CD1c-positive myeloid dendritic cell (primary cell): ENCODE results near the gene RGL3.
"Not testable (repeated sequence)": the region's sequence is repeated elsewhere in the genome, so short reads cannot be mapped to it uniquely, and the experiment has no call there.

Experiments used
- DNase-seq: peaks from one replicate; pipeline ENCODE4 v3.0.0-alpha.2; 2016; ENCODE audit errors: extremely low spot score

RGL3 gene

GRCh38 chr19:11383706-11384048 lies 35.4 kb downstream of the RGL3 start:
- DNase-seq: no peak

- peak; percentile 55 for DNase-seq
These were observed 36.0 kb downstream of the RGL3 start for GRCh38 chr19:11382898-11383705.

- peak; percentile 97 for DNase-seq
These were observed 38.2 kb downstream of the RGL3 start for GRCh38 chr19:11380653-11381537.

DNA sequence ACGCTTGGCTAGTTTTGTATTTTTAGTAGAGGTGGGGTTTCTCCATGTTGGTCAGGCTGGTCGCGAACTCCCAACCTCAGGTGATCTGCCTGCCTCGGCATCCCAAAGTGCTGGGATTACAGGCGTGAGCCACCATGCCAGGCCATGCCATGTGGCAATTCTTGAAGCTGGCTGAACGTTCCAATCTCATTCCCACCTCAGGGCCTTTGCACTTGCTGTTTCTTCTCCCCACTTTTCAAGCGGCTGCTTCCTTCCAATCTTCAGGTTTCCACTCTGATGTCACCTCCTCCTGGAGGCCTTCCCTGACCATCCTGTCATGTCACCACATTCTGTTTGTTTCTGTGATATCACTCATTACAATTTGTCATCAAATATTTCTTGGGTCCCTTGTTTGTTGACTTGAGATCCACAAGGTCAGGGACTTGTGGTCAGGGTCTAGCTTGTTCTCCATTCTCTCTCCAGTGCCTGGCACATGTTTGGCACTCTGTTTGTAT lies 39.2 kb downstream of the RGL3 start:
- no peak for DNase-seq

GRCh38 chr19:11379269-11379845 lies 39.8 kb downstream of the RGL3 start:
- DNase-seq: not testable (repeated sequence)

DNA sequence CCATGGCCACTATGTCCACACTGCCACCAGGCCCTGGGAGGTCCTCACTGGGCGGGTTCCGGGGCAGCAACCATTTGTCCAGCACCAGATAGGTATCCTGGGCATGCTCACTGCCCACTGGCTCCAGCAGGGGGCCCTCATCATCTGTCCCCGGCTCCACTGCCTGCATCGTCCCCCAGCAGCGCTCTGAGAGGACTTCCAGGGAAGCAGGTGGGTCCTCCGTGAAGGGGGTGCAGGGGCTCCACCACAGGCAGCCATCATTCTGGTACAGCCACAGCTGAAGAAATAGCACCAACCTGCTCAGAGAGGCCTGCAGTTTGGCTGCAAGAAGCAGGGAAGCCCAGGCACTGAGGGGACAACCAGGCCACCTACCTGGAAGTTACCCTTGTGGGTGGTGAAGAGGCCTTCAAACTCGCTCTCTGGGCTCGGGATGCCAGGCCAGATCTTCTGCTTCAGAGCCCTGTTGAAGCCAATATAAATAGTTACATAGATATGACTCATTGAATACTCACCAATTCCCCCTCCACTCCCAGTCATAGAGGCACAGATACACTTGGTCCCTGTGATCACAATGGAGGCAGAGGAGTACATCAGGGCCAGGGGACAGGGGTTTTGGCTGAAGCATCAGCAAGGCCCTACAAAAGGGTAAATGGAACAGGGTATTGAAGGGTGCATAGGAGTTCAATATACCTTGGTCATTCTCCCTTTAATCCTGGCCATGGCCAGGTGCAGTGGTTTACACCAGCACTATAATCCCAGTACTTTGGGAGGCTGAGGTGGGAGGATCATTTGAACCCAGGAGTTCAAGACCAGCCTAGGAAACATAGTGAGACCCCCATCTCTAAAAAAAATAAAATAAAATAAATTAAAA lies 40.6 kb downstream of the RGL3 start:
- DNase-seq: no peak

GRCh38 chr19:11377756-11378155 lies 41.4 kb downstream of the RGL3 start:
- DNase-seq: no peak

GRCh38 chr19:11377237-11377636 lies 41.9 kb downstream of the RGL3 start:
- DNase-seq: peak; percentile 68

GRCh38 chr19:11375143-11375948 lies 43.8 kb downstream of the RGL3 start:
- peak; percentile 57 for DNase-seq

DNA sequence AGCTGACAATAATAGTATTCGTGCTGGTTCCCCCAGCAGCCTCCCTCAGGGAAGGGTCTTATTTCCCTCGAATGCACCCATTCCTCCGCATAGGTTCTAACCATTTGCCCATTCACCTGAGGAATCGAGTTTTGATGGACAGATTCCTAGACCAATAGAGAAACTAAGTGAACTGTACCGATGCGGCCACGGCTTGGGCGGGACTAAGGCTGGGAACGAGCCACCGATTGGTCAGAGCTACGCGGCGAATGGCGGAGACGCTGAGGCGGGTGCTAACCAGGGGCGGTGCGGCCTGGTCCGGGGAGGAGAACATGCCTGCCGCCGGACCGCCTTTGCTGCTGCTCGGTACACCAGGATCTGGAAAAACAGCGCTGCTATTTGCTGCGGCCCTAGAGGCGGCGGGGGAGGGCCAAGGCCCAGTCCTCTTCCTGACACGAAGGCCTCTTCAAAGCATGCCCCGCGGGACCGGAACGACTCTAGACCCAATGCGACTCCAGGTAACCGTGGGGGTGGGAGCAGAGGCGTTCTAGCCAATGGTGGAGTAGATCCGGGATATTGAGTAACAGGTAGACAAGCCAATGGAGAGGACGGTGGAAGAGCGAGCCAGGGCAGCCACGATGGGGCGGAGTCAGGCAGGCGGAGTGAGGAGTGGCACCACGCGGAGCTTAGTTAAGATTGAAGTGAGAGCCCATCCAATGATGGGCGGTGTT lies 44.5 kb downstream of the RGL3 start, which contains the start of gene SWSAP1:
SWSAP1 (plus strand) TSS at position 234 of the 710 bp plus-strand sequence; CDS start at position 249, 15 bp downstream.
- peak; percentile 99 for DNase-seq

DNA sequence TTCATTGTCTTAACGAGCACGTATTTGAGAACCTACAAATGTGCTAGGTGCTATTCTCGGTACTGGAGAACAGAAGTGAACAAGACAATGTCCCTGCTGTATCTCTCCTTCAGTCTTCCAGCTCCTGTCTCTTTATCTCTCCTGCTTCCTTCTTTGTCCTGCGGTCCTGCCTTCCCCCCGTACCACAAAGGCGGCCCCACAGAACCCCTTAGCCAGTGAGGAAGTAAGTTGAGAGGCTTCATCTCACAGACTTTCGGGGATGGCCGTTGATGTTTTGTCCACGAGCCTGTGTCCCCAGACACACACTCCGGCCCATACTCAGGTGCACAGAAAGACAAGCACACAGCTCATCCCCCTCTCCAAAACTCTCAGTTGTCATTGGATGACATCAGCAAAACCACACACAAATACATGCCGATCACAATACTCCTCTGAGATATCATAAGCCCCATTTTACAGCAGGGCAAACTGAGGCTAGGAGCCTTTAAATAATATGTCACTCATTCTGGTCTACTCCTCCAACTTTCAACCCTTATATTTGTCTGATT lies 45.2 kb downstream of the RGL3 start:
- peak; percentile 26 for DNase-seq

GRCh38 chr19:11373166-11373884 lies 45.8 kb downstream of the RGL3 start:
- DNase-seq: no peak

DNA sequence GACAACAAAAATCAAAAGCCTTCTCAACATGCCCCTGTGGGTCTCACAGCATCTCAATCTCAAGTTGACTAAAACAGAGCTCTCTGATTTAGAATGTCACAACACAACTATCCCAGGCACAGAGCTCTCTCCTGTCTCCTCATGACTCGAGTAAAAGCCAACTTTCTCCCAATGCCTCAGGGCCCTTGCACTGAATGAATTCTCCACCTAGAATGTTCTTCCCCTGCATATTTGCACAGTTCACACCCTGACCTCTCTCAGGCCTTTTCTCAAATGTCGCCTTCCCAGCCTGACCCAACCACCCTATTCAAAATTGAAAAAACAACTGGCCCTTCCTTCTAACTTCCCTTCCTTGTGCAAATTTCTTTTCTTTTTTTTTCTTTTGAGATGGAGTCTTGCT lies 48.4 kb downstream of the RGL3 start:
- DNase-seq: no peak

GRCh38 chr19:11367528-11367927 lies 51.6 kb downstream of the RGL3 start:
- no peak for DNase-seq

GRCh38 chr19:11365557-11366117 lies 53.5 kb downstream of the RGL3 start:
- DNase-seq: no peak

- DNase-seq: no peak
These were observed 54.2 kb downstream of the RGL3 start for GRCh38 chr19:11364935-11365334.

- DNase-seq: no peak
These were observed 54.7 kb downstream of the RGL3 start for GRCh38 chr19:11364296-11364904.

- no peak for DNase-seq
These were observed 55.2 kb downstream of the RGL3 start for GRCh38 chr19:11363881-11364280.
